Kidney epithelial cell (primary cell): ENCODE results near the gene SMARCB1. TPM values are rescaled to one million over a fixed set of nuclear protein-coding genes. Genes with fewer than 3 reads are reported as not detected.
A peak's percentile ranks its signal among the peaks of the same experiment; 100 is the strongest.

Source experiments
- DNase-seq: peaks from one replicate; pipeline ENCODE4 v3.0.0-alpha.2; 2010; ENCODE audit warnings: low read depth
- H3K27me3 ChIP-seq: 2 replicates; pipeline ENCODE4 v1.6.0; 2011; ENCODE audit warnings: low read length; ENCODE audit not compliant: control insufficient read depth, insufficient read depth
- H3K36me3 ChIP-seq: 2 replicates; pipeline ENCODE4 v1.5.1; 2011; ENCODE audit warnings: low read length; ENCODE audit not compliant: control insufficient read depth, insufficient read depth
- H3K4me3 ChIP-seq: 2 replicates; pipeline ENCODE4 v1.5.1; 2011; ENCODE audit warnings: low read depth, mild to moderate bottlenecking, control low read depth, low read length
- CTCF ChIP-seq: IDR thresholded peaks from 2 replicates; pipeline ENCODE4 v1.5.1; 2011; ENCODE audit warnings: mild to moderate bottlenecking, moderate library complexity, low read length, control low read depth, inconsistent platforms; ENCODE audit not compliant: insufficient read depth, poor library complexity, severe bottlenecking
- total RNA-seq: library from RNA; depleted of rRNA; stranded (reverse); fragments of >200 nt; gene quantifications from 2 replicates; pipeline ENCODE4 v1.2.3, GENCODE V29; 2015

SMARCB1 gene
- total RNA-seq, 1 donor from 2014 or later: 168 TPM

- Histone ChIP-seq H3K36me3 (peaks cover 2% of the 10 kb centered on the region), H3K4me3 (no peak overlapping the region), H3K27me3 (peaks cover 18% of the 10 kb centered on the region)
- no peak for DNase-seq
- no peak for TF ChIP-seq CTCF
Observed at GRCh38 chr22:23837496-23837859, 50.7 kb downstream of the SMARCB1 start.

- no peak for DNase-seq
- Histone ChIP-seq H3K4me3 (peak overlapping the region; percentile 33), H3K27me3 (peaks cover 21% of the 10 kb centered on the region), H3K36me3 (peaks cover 2% of the 10 kb centered on the region)
- TF ChIP-seq CTCF: no peak
Observed at GRCh38 chr22:23837911-23838680, 51.3 kb downstream of the SMARCB1 start.

GRCh38 chr22:23838681-23839468, 52.1 kb downstream of the SMARCB1 start, which contains the start of gene DERL3:
Gene DERL3, minus strand, starts transcription at chr22:23839006. Its CDS starts 19 bp downstream, at chr22:23838987.
- DNase-seq: peak; percentile 95
- TF ChIP-seq CTCF: no peak
- peaks cover 21% of the 10 kb centered on the region for H3K27me3 ChIP-seq
- peak within 1 kb of the TSS; percentile 33 for H3K4me3 ChIP-seq
- no peaks in the 10 kb centered on the region for H3K36me3 ChIP-seq

- H3K36me3 ChIP-seq: no peaks in the 10 kb centered on the region
- TF ChIP-seq CTCF: no peak
- DNase-seq: no peak
- peaks cover 21% of the 10 kb centered on the region for H3K27me3 ChIP-seq
- H3K4me3 ChIP-seq: no peak overlapping the region
Observed at GRCh38 chr22:23840026-23840425, 53.3 kb downstream of the SMARCB1 start.

- no peak for TF ChIP-seq CTCF
- no peak overlapping the region for H3K4me3 ChIP-seq
- H3K27me3 ChIP-seq: peaks cover 21% of the 10 kb centered on the region
- no peak for DNase-seq
- no peaks in the 10 kb centered on the region for H3K36me3 ChIP-seq
Observed at GRCh38 chr22:23841292-23841691, 54.5 kb downstream of the SMARCB1 start.
